GM12891 (cell line): ENCODE data around the gene SLN.

ENCODE experiments used
- DNase-seq: peaks from one replicate; pipeline ENCODE4 v3.0.0; 2011; ENCODE audit warnings: low spot score; ENCODE audit not compliant: insufficient read length
- FAIRE-seq: peaks from 2 replicates; lab custom pipeline; 2011; peaks lifted over from hg19 to GRCh38; lab: Jason Lieb, UNC
- PAX5 ChIP-seq: IDR thresholded peaks from 2 replicates; pipeline ENCODE4 v1.6.1; 2011; ENCODE audit warnings: low read length, moderate library complexity, mild to moderate bottlenecking; ENCODE audit not compliant: insufficient read depth, severe bottlenecking
- POLR2A ChIP-seq: IDR thresholded peaks from 2 replicates; pipeline ENCODE4 v1.6.1; 2011; ENCODE audit warnings: low read depth, low read length, control low read depth
- POLR2AphosphoS5 ChIP-seq: IDR thresholded peaks from 2 replicates; pipeline ENCODE4 v1.6.1; 2011; ENCODE audit warnings: low read depth, low read length, control low read depth
- POU2F2 ChIP-seq: IDR thresholded peaks from 2 replicates; pipeline ENCODE4 v1.6.1; 2011; ENCODE audit warnings: low read depth, mild to moderate bottlenecking, control low read depth, low read length, moderate library complexity
- SPI1 ChIP-seq: IDR thresholded peaks from 2 replicates; pipeline ENCODE4 v1.6.1; 2011; ENCODE audit warnings: low read depth, low read length, control low read depth
- TAF1 ChIP-seq: IDR thresholded peaks from 2 replicates; pipeline ENCODE4 v1.6.1; 2011; ENCODE audit warnings: low read depth, low read length, control low read depth

SLN gene

DNA sequence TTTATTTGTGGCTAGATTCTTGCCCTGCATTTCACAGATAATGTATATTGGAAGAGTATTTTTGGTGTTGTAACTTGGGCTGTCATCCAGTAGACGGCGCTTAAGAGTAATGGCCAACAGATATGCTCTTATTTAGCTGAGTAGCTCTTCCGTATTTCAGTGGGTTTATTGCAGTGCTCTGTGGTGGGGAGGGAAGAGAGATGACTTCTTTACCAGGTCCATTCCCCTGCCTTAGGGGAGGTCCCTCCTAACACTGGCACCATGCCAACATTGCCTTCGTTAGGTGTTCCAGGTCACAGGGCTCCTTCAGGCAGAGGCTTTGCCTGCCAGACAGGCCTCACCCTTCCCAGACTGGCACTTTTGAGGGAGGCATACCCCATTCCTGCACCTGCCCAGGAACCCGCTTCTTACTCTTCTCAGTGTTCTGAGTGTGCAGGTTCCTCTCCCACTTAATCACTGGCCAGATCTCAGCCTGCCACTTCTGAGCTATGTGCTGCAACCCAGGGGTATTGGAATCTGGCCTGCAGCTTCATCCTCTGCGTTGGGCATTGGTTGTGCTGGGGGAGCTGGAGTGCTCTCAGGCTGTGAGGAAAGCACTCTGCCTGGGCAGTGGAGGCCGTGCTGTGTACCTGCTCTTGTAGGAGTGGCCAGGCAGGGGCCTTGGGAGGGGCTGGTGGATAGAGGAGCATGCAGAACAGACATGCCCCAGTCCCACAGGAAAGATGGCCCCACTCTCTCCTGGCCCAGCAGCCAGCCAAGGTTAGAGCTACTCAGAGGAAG lies 29.4 kb upstream of the SLN start:
- TF ChIP-seq SPI1: peak; percentile 72
- TF ChIP-seq POU2F2: no peak
- FAIRE-seq (peak; percentile 94), DNase-seq (peak; percentile 34)

GRCh38 chr11:107740271-107740670 lies 28.4 kb upstream of the SLN start:
- no peak for FAIRE-seq

GRCh38 chr11:107736546-107736945 lies 24.7 kb upstream of the SLN start:
- no peak for FAIRE-seq
- TF ChIP-seq SPI1: no peak
- no peak for TF ChIP-seq POLR2A
- TF ChIP-seq TAF1: no peak
- no peak for TF ChIP-seq PAX5
- TF ChIP-seq POLR2AphosphoS5: no peak
- TF ChIP-seq POU2F2: no peak
- DNase-seq: no peak

More at GRCh38 chr11:107740271-107740670, 28.4 kb upstream of the SLN start:
- DNase-seq: no peak
- TF ChIP-seq TAF1: no peak
- TF ChIP-seq PAX5: no peak
- no peak for TF ChIP-seq POLR2AphosphoS5
- no peak for TF ChIP-seq POLR2A
- TF ChIP-seq POU2F2: no peak
- no peak for TF ChIP-seq SPI1

GRCh38 chr11:107733518-107733917 lies 21.7 kb upstream of the SLN start:
- DNase-seq (no peak), FAIRE-seq (no peak)

DNA sequence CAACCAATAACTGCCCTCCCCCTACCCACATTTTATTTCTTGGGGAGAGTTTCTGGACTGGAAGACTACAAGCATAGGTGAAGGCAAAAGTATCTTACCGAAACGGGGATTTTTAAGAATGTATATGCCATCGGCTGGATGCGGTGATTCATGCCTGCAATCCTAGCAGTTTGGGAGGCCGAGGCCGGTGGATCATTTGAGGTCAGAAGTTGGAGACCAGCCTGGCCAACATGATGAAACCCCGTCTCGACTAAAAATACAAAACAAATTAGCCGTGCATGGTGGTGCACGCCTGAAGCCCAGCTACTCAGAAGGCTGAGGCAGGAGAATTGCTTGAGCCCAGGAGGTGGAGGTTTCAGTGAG lies 20.8 kb upstream of the SLN start:
- TF ChIP-seq POLR2AphosphoS5 (no peak), TAF1 (no peak), PAX5 (no peak), POLR2A (no peak), SPI1 (no peak), POU2F2 (no peak)
- DNase-seq (no peak), FAIRE-seq (no peak)

More at GRCh38 chr11:107733518-107733917, 21.7 kb upstream of the SLN start:
- TF ChIP-seq TAF1 (no peak), PAX5 (no peak)

DNA sequence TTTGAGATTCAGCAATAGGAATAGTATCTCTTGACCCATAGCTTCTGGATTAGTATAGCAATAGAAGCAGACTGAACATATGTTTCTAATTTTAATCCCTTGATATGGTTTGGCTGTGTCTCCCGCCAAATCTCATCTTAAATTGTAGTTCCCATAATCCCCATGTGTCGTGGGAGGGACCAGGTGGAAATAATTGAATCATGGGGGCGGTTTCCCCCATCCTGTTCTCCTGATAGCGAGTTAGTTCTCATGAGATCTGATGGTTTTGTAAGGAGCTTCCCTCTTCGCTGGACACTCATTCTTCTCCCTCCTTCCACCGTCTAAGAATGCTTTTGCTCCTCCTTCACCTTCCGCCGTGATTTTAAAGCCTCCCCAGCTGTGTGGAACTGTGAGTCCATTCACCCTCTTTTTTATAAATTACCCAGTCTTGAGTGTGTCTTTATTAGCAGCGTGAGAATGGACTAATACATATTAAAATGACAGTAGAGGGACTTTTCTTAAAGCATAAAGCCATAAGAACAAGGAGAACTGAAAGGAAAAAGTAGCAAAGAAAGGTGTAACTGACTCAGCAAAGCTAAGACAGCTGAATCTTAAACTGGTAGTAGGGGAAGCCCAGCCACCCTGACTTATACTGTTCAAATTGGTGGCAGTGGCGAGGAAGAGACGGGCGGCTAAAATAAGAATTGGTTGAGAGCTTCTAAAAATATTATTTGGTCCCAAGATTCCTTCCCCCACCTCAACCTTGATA lies 20.3 kb upstream of the SLN start:
- TF ChIP-seq POLR2AphosphoS5 (no peak), PAX5 (no peak), POLR2A (no peak), SPI1 (peak; percentile 46; the same call in 1 of the 2 replicates), TAF1 (no peak), POU2F2 (no peak)
- FAIRE-seq (no peak), DNase-seq (no peak)

- no peak for FAIRE-seq
These were observed 10.8 kb upstream of the SLN start for GRCh38 chr11:107722662-107723061.

DNA sequence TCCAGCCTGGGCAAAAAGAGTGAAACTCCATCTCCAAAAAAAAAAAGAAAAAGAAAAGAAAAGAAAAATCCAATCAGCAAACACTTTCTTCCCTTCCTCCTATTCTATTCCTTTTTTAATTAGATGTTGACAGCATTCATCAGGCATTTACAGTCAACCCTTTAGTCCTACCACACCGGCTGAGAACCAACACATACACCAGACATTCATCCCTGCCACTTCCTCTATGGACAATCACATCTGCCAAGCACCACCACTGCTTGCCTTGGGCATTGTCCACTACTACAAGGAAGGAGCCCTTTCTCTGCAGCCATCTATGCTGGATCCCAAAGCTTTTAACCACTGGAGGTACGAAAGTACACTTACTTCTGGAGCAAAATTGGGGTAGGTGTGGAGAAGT lies 9.4 kb upstream of the SLN start:
- DNase-seq (no peak), FAIRE-seq (no peak)
- TF ChIP-seq POLR2A: no peak
- no peak for TF ChIP-seq POU2F2
- TF ChIP-seq SPI1: no peak
- TF ChIP-seq PAX5: no peak
- TF ChIP-seq POLR2AphosphoS5: no peak
- no peak for TF ChIP-seq TAF1

More at GRCh38 chr11:107722662-107723061, 10.8 kb upstream of the SLN start:
- no peak for DNase-seq
- no peak for TF ChIP-seq POLR2AphosphoS5

DNA sequence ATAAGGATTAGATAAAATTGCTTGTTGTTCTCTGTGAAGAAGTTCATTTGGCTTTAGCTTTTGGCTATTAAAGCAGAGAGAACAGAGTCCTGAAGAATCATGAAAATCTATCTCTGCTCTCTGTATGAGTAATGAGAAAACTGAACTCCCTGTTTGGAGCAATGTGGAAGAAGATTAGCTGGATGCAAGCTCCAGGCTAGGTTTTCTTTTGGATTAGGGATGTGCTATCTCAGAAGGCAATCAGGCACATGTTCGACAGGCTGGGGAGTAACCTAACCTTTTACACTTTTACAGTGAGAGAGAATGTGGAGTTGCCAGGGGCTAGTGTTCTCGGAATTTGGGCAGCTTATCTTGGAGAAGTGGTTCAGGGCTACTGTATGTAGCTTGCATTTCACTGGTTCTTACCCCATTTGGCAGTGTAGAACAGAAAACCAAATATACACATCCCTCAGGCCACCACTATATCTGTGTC lies 8.5 kb upstream of the SLN start:
- FAIRE-seq: no peak
- no peak for DNase-seq
- no peak for TF ChIP-seq SPI1
- TF ChIP-seq POU2F2: no peak
- no peak for TF ChIP-seq POLR2AphosphoS5
- TF ChIP-seq POLR2A: no peak
- no peak for TF ChIP-seq PAX5
- no peak for TF ChIP-seq TAF1
